Lung (tissue), 12 donors: ENCODE data around the gene AKAP17A. TPM values are rescaled to one million over a fixed set of nuclear protein-coding genes. Genes with fewer than 3 reads are reported as not detected.

ENCODE experiments used
- ATAC-seq: fragments of 200-7000 bp; cut with Tn5 transposase; one replicate; pipeline ENCODE4 v1.9.1; 2020; ENCODE audit warnings: moderate number of reproducible peaks; ENCODE audit not compliant: insufficient read depth, low FRiP score
- DNase-seq, 3 donors: peaks; one replicate each; pipeline ENCODE4 v3.0.0-alpha.2; 2013 to 2017
- H3K27ac ChIP-seq, 2 donors: one replicate each; pipeline ENCODE4 v1.5.1; 2013; ENCODE audit warnings: mild to moderate bottlenecking in 2 of 2, moderate library complexity in 2 of 2, control low read depth in 1 of 2, inconsistent platforms in 1 of 2, low read depth in 1 of 2, low read length in 1 of 2
- H3K27me3 ChIP-seq, 3 donors: one replicate each; pipeline ENCODE4 v1.5.1; 2013; ENCODE audit warnings: low read length in 2 of 3; ENCODE audit not compliant: control insufficient read depth in 3 of 3, insufficient read depth in 3 of 3
- H3K36me3 ChIP-seq, 4 donors: one replicate each; pipeline ENCODE4 v1.5.1; 2013; ENCODE audit warnings: low read length in 4 of 4, mild to moderate bottlenecking in 1 of 4, moderate library complexity in 1 of 4; ENCODE audit not compliant: control insufficient read depth in 4 of 4, insufficient read depth in 4 of 4
- H3K4me1 ChIP-seq, 5 donors: one replicate each; pipeline ENCODE4 v1.5.1; 2013; ENCODE audit warnings: low read length in 5 of 5, mild to moderate bottlenecking in 2 of 5, moderate library complexity in 1 of 5; ENCODE audit not compliant: control insufficient read depth in 5 of 5, insufficient read depth in 5 of 5
- H3K4me3 ChIP-seq: one replicate; pipeline ENCODE4 v1.5.1; 2013; ENCODE audit warnings: mild to moderate bottlenecking, control low read depth, moderate library complexity
- H3K9ac ChIP-seq, 2 donors: one replicate each; pipeline ENCODE4 v1.5.1; 2013; ENCODE audit warnings: low read length in 2 of 2, control low read depth in 1 of 2; ENCODE audit not compliant: insufficient read depth in 1 of 2
- H3K9me3 ChIP-seq, 4 donors: one replicate each; pipeline ENCODE4 v1.5.1; 2013; ENCODE audit warnings: low read length in 3 of 4, mild to moderate bottlenecking in 1 of 4, moderate library complexity in 1 of 4; ENCODE audit not compliant: control insufficient read depth in 4 of 4, insufficient read depth in 3 of 4
- CTCF ChIP-seq: IDR thresholded peaks from 2 replicates; pipeline ENCODE4 v1.5.1; 2012; ENCODE audit warnings: mild to moderate bottlenecking; ENCODE audit errors: control extremely low read depth, extremely low read depth
- WGBS, 2 donors: extraction: QIAGEN DNeasy Blood & Tissue Kit; methylation state at CpG; one replicate each; pipeline ENCODE4 v1.1.7; 2013; 5-methylcytosine and 5-hydroxymethylcytosine counted together
- polyA plus RNA-seq, 2 donors: library from polyadenylated mRNA; stranded (reverse); fragments of 200-250 nt; gene quantifications; one replicate each; pipeline ENCODE4 v1.2.1, GENCODE V29; 2013
- total RNA-seq, 2 donors: library from RNA; depleted of rRNA in 1 of 2; stranded (reverse); fragments of >200 nt in 1 of 2; gene quantifications; one replicate each; pipeline ENCODE4 v1.2.1, GENCODE V29; 2014 to 2021
- donor health status: control.
- donor health status: control.
- donor health status: Bipolar disorder and iron deficiency.
- donor health status: healthy.
- donor health status: DM: yes; HTN: yes; CAD: no.

AKAP17A gene
- total and polyA plus RNA-seq, 4 donors: 40.6 to 48.9 (median 44.6) TPM

GRCh38 chrX:1601051-1601767 is 9.8 kb downstream of the AKAP17A start:
- Histone ChIP-seq H3K4me3 (no peak overlapping the region), H3K36me3 (peaks cover 30 to 67% (median 50%) of the 10 kb centered on the region in 4 donors), H3K27me3 (no peaks in the 10 kb centered on the region), H3K9ac (no peak overlapping the region), H3K9me3 (peaks cover 0 to 11% (median 2%) of the 10 kb centered on the region in 4 donors), H3K27ac (no peak overlapping the region), H3K4me1 (no peaks in the 10 kb centered on the region)
- DNase-seq (no peak), ATAC-seq (no peak)
- no peak for TF ChIP-seq CTCF
- 98% methylated on average over 58 of the region's 58 CpGs for WGBS, 2 donors

GRCh38 chrX:1601768-1602085 is 10.3 kb downstream of the AKAP17A start:
- no peak overlapping the region for H3K4me3 ChIP-seq
- no peaks in the 10 kb centered on the region for H3K27me3 ChIP-seq
- WGBS, 2 donors: 91 to 95% methylated on average over 15 of the region's 15 CpGs
- ATAC-seq (no peak), DNase-seq (no peak)
- no peaks in the 10 kb centered on the region for H3K4me1 ChIP-seq
- H3K9me3 ChIP-seq: peaks cover 0 to 11% (median 2%) of the 10 kb centered on the region in 4 donors
- TF ChIP-seq CTCF: no peak
- no peak overlapping the region for H3K27ac ChIP-seq
- H3K36me3 ChIP-seq: peaks cover 27 to 64% (median 49%) of the 10 kb centered on the region in 4 donors
- no peak overlapping the region for H3K9ac ChIP-seq

- peaks cover 23 to 58% (median 47%) of the 10 kb centered on the region in 4 donors for H3K36me3 ChIP-seq
- no peaks in the 10 kb centered on the region for H3K4me1 ChIP-seq
- H3K27ac ChIP-seq: no peak overlapping the region
Observed at GRCh38 chrX:1602299-1602698, 10.9 kb downstream of the AKAP17A start.

More at GRCh38 chrX:1602299-1602698, 10.9 kb downstream of the AKAP17A start:
- TF ChIP-seq CTCF: no peak
- Histone ChIP-seq H3K4me3 (no peak overlapping the region), H3K9me3 (peaks cover 0 to 11% (median 2%) of the 10 kb centered on the region in 4 donors), H3K27me3 (no peaks in the 10 kb centered on the region), H3K9ac (no peak overlapping the region)
- DNase-seq (no peak), ATAC-seq (no peak)
- 97 to 98% methylated on average over 12 of the region's 12 CpGs for WGBS, 2 donors
